ENCODE data around the gene CASP5.
A peak's percentile ranks its signal among the peaks of the same experiment; 100 is the strongest.

CASP5 gene

DNA sequence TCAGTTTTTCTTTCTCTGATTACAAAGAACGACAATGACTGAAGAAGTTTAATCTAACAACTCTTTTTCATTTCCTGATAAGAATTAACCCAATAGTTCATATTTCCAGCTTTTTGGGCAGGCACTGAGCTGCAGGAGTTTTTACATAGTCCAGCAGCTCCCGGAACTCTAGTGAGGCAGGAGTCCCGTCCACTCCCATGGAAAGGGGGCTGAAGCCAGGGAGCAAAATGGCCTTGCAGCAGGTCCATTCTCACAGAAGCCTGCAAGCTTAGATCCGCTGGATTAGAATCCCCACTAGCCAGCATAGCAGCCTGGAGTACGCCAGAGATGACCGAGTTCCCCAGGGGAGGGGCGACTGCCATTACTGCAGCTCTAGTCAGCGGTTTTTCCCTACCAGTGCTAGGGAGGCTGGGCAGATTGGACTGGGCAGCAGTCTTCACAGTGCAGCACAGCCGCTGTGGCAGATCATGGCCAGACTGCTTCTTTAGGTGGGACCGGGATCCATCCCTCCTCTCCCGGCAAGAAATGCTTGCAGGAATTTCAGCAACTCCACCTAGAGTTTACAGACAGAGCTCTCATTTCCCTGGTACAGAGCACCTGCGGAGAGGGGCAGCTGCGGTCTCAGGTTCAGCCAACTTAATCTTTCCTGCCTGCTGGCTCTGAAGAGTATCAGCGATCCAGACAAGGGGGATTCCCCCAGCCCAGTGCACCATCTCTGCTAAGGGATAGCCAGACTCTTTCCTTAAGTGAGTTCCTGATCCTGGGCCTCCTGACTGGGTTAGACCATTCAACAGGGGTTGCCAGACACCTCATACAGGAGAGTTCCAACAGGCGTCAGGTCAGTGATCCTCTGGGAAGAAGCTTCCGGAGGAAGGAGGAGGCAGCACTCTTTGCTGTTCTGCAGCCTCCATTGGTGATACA, 53.9 kb downstream of the CASP5 start:
- peak; percentile 76 for FAIRE-seq

DNA sequence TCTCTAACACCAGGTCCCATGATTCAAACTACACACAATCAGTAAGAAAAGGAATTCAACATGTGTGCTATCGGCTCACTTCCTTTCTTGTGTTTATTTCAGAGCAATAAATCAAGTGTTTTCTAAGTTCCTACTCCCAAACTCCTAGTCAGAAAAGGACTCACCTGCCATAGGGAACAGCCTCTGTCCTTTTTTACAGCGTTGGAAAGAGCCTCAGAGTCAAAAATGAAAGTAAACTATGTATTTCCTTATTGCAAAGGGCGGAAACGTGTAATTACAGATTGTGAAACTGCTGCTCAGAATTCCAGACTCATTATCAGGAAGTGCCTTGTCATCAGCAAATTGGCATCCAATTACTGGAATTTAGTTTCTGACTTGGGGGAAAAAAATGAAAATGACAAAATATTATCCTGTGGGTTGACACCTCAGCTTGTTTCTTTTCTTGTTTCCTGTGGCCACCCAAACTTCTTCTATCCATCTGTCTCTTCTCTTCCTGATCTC, 54.6 kb downstream of the CASP5 start, which contains the start of gene CASP4:
Gene CASP4, minus strand, starts transcription at position 220 of the 501 bp plus-strand sequence. Its CDS starts 49 bp downstream, at position 171.
- DNase-seq (ENCODE audit: insufficient read length, low spot score) (peak; percentile 57), FAIRE-seq (peak; percentile 42)

More for the DNA sequence above, 53.9 kb downstream of the CASP5 start:
- DNase-seq (ENCODE audit: insufficient read length, low spot score) = peak; percentile 1

DNA sequence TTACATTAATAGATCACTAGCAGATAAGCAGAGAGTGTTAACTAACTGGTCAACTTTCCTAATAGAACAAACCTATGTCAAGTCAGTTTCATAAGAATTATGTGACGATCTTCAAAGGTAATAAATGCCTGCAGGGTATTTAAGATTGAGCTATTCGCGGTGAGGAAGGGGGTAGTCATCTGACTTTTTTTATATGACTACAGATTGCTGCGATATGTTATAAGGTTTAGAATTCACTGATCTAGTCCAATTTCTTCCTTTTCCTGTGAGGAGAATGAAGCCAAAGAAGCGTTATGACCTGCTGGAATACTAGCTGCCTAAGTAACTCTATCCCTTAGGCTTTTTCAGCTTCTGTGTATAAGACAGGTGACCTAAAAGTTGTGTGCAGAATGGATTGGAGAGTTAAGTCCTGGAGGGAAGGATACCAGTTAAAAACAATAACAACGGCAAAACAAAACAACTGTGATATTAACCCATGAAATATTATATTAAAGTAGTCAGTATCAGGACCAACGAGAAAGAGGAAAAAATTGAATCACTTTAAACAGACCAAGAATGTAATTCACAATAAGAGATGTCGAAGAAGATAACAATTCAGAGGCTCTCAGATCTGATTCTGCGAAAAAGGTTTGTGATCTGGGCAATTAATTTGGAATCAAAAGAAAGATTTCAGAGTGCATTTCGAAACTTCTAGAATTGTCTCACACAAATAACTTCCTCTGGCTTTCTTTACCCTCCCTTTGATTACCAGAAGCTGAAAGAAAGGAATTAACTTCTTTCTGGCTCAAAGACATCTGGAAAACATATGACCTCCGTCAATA, 55.2 kb downstream of the CASP5 start:
- no peak for FAIRE-seq
- peak; percentile 3 for DNase-seq (ENCODE audit: insufficient read length, low spot score)

DNA sequence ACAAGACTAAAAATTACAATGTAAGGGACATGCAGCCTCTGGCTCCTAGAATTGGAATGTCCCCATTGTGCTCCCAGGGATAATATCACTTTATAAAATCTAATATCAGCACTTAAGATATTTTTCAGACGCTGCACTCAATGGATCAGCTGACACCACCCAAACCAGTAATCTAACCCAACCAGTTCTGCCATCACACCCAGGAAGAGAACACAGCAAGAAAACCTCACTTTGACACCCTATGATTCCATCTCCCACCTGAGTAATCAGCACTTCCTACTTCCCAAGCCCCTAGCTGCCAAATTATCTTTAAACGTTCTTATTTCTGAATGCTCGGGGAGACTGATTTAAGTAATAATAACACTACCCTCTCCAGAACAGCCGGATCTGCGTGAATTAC, 57.2 kb downstream of the CASP5 start:
- DNase-seq (ENCODE audit: insufficient read length, low spot score) = no peak
- no peak for FAIRE-seq

DNA sequence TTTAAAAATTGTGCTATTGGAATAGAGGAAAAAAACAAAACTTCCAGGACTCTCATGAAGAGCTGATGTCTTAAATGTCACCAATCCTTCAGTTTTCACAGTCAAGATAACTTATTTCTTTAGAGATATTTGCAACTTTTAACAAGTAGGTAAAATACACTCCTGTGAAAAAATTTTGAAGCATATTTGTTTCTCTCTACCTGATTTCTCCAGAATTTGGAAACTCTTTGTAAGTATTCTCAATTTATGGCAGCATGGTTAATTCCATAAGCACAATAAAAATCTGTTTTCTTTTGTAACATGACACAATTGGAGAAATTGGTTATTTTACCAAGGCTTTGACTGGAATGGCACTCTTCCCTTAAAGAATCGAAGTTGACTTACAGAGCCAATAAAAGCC, 58.7 kb downstream of the CASP5 start:
- FAIRE-seq = no peak
- DNase-seq (ENCODE audit: insufficient read length, low spot score) = no peak

DNA sequence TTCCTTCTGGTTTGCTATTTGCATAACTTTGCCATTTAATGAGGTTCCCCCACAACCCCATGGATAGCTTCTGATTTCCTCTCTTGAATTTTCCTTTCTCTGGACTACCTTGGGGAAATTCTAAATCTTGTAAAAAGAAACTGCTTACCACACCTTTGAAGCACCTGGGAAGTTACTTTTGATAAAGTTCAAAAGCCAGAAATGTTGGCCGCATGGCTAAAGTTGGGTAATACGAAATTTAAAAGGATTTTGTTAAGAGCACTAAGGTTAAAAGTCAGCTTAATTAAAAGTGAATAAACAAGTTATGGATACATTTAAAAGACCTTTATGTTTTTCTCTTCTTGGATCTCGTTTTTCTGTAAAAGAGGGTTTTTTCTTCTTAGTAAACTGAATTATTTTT, 60.1 kb downstream of the CASP5 start:
- no peak for FAIRE-seq
- DNase-seq (ENCODE audit: insufficient read length, low spot score) = no peak

DNA sequence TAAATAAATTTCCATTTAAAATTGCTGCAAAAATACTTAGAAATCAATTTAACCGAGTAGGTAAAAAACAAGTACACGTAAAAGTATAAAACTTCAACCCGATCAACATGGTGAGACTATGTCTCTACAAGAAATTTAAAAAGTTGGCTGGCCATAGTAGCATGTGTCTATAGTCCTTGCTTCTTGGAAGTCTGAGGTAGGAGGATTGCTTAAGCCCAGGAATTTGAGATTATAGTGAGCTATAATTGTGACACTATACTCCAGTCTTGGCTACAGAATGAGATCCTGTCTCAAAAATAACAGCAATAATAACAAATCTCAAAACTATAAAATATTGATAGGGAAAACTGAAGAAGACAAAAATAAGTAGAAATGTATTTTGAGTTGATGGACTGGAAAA, 65.7 kb downstream of the CASP5 start:
- FAIRE-seq (no peak), DNase-seq (ENCODE audit: insufficient read length, low spot score) (no peak)

DNA sequence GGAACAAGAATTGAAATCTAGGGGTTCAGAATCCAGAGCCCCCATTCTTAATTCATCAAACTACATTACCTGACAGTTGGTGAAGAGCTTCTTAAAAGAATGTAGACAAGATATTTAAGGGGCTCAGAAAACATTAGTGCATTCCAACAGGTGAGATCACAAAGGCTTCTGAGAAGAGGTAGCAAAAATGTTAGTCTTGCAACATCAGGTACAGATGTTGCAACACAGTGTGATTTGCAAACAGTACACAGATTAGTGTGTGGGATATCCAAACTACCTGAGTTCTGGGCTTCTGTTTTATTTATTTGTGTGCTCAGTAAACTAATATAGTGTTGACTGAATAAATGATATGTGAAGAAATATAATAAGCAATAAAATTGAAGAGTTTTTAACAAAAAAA, 66.4 kb downstream of the CASP5 start:
- DNase-seq (ENCODE audit: insufficient read length, low spot score) (no peak), FAIRE-seq (no peak)

DNA sequence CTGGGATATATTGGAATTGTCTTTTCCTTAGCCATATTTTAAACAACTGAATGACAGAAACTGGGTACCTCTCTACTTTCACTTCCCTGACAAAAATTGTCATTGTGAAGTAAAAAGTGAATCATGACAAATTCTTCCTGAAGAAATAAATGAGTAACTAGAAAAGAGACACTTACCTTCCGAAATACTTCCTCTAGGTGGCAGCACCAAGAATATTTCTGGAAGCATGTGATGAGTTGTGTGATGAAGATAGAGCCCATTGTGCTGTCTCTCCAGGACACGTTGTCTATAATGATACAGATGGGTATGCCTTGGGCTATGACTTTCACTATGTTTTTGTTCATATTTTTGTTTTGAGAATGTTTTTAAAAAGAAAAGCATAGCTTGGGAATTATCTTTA, 76.1 kb downstream of the CASP5 start:
- peak; percentile 31 for DNase-seq (ENCODE audit: insufficient read length, low spot score)
- peak; percentile 62 for FAIRE-seq
